GM12878 (cell line): ENCODE results near the gene VNN1.
"Not testable (repeated sequence)": the region's sequence is repeated elsewhere in the genome, so short reads cannot be mapped to it uniquely, and the experiment has no call there.

Source experiments
- EED ChIP-seq: sonication (generic); IDR thresholded peaks from 2 replicates; pipeline ENCODE4 v1.6.1; 2016; ENCODE audit warnings: antibody characterized with exemption, low read depth
- FOXM1 ChIP-seq: IDR thresholded peaks from 2 replicates; pipeline ENCODE4 v1.6.1; 2012; ENCODE audit warnings: low read depth, mild to moderate bottlenecking, inconsistent platforms, low read length, moderate library complexity
- HDAC6 ChIP-seq: fragments of 200-600 bp; sonication (generic); IDR thresholded peaks from one replicate; pipeline ENCODE4 v1.8.0; 2017; ENCODE audit warnings: antibody characterized with exemption; ENCODE audit not compliant: unreplicated experiment
- HDGF ChIP-seq: fragments of 450-650 bp; IDR thresholded peaks from 2 replicates; pipeline ENCODE4 v1.6.1; 2016; ENCODE audit warnings: antibody characterized with exemption
- NBN ChIP-seq: fragments of 450-650 bp; IDR thresholded peaks from 2 replicates; pipeline ENCODE4 v1.6.1; 2016
- POLR2AphosphoS5 ChIP-seq: IDR thresholded peaks from 2 replicates; pipeline ENCODE4 v1.6.1; 2011; ENCODE audit warnings: mild to moderate bottlenecking, low read length, inconsistent platforms
- SP1 ChIP-seq: IDR thresholded peaks from one replicate; pipeline ENCODE4 v1.6.1; 2011; ENCODE audit warnings: low read depth, low read length
- TAF1 ChIP-seq: IDR thresholded peaks from 2 replicates; pipeline ENCODE4 v1.6.1; 2011; ENCODE audit warnings: mild to moderate bottlenecking, low read depth, low read length, borderline replicate concordance
- ZNF384 ChIP-seq: IDR thresholded peaks from 2 replicates; pipeline ENCODE4 v1.6.1; 2012; ENCODE audit warnings: low read depth, mild to moderate bottlenecking, low read length, improper control_type of control experiment, borderline replicate concordance
- TF ChIP-seq, protein P1 (sequence below), 3 experiments: IDR thresholded peaks in 2 of 3; conservative IDR thresholded peaks in 1 of 3; 2 replicates each; pipeline ENCODE4 v1.5.1; 2011; ENCODE audit warnings: low read depth in 3 of 3, low read length in 3 of 3, mild to moderate bottlenecking in 3 of 3, control low read depth in 2 of 3, moderate library complexity in 2 of 3, inconsistent platforms in 1 of 3, mixed read lengths in 1 of 3; ENCODE audit not compliant: control insufficient read depth in 2 of 3, insufficient read depth in 1 of 3; ENCODE audit errors: extremely low read depth in 1 of 3
- TF ChIP-seq, protein P2 (sequence below): fragments of 450-650 bp; IDR thresholded peaks from 2 replicates; pipeline ENCODE4 v1.6.1; 2017; ENCODE audit warnings: mild to moderate bottlenecking, low read depth, inconsistent platforms; ENCODE audit not compliant: poor library complexity, severe bottlenecking

DNA sequence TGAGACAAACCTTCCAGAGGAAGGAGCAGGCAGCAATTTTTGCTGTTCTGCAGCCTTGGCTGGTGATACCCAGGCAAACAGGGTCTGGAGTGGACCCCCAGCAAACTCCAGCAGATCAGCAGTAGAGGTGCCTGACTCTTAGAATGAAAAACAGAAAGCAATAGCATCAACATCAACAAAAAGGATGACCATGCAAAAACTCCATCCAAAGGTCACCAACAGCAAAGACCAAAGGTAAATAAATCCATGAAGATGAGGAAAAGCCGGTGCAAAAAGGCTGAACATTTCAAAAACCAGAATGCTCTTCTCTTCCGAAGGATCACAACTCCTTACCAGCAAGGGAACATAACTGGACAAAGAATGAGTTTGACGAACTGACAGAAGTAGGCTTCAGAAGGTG, 77.9 kb downstream of the VNN1 start:
- not testable (repeated sequence) for TF ChIP-seq TAF1, POLR2AphosphoS5, HDAC6, HDGF, EED, SP1, ZNF384, NBN, FOXM1
- TF ChIP-seq, protein P1, sequence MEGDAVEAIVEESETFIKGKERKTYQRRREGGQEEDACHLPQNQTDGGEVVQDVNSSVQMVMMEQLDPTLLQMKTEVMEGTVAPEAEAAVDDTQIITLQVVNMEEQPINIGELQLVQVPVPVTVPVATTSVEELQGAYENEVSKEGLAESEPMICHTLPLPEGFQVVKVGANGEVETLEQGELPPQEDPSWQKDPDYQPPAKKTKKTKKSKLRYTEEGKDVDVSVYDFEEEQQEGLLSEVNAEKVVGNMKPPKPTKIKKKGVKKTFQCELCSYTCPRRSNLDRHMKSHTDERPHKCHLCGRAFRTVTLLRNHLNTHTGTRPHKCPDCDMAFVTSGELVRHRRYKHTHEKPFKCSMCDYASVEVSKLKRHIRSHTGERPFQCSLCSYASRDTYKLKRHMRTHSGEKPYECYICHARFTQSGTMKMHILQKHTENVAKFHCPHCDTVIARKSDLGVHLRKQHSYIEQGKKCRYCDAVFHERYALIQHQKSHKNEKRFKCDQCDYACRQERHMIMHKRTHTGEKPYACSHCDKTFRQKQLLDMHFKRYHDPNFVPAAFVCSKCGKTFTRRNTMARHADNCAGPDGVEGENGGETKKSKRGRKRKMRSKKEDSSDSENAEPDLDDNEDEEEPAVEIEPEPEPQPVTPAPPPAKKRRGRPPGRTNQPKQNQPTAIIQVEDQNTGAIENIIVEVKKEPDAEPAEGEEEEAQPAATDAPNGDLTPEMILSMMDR (IDR thresholded peaks at IDR 0.05 in 2 of 3, conservative IDR thresholded peaks at IDR 0.05 in 1 of 3; ENCODE audit: control insufficient read depth in 2 of 3, extremely low read depth in 1 of 3, insufficient read depth in 1 of 3, low read depth in 3 of 3, low read length in 3 of 3), result not testable (repeated sequence)
- TF ChIP-seq, protein P2, sequence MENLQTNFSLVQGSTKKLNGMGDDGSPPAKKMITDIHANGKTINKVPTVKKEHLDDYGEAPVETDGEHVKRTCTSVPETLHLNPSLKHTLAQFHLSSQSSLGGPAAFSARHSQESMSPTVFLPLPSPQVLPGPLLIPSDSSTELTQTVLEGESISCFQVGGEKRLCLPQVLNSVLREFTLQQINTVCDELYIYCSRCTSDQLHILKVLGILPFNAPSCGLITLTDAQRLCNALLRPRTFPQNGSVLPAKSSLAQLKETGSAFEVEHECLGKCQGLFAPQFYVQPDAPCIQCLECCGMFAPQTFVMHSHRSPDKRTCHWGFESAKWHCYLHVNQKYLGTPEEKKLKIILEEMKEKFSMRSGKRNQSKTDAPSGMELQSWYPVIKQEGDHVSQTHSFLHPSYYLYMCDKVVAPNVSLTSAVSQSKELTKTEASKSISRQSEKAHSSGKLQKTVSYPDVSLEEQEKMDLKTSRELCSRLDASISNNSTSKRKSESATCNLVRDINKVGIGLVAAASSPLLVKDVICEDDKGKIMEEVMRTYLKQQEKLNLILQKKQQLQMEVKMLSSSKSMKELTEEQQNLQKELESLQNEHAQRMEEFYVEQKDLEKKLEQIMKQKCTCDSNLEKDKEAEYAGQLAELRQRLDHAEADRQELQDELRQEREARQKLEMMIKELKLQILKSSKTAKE, result not testable (repeated sequence)
